ENCODE data around the gene PVALEF.

PVALEF gene

DNA sequence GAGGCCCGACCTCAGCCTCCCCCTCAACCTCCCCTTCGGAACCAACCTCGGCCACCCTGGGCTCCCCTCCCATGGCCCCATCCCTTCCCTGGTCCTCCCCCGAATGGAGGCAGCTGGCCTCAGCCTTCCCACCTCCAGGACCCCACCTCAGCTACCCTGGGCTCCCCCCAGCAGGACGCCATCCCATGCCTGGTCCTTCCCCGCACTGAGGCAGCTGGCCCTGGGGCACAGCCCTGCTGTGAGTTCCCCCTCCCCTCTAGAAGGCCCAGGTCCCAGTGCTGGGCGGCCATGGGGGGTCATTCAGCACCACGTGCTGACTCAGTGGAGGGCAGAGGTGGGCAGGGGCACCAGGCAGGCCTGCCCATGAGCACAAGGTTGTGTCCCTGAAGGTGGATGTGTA, 28.9 kb upstream of the PVALEF start:
- TF ChIP-seq, protein P1, sequence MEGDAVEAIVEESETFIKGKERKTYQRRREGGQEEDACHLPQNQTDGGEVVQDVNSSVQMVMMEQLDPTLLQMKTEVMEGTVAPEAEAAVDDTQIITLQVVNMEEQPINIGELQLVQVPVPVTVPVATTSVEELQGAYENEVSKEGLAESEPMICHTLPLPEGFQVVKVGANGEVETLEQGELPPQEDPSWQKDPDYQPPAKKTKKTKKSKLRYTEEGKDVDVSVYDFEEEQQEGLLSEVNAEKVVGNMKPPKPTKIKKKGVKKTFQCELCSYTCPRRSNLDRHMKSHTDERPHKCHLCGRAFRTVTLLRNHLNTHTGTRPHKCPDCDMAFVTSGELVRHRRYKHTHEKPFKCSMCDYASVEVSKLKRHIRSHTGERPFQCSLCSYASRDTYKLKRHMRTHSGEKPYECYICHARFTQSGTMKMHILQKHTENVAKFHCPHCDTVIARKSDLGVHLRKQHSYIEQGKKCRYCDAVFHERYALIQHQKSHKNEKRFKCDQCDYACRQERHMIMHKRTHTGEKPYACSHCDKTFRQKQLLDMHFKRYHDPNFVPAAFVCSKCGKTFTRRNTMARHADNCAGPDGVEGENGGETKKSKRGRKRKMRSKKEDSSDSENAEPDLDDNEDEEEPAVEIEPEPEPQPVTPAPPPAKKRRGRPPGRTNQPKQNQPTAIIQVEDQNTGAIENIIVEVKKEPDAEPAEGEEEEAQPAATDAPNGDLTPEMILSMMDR (IDR thresholded peaks at IDR 0.05; ENCODE audit: low read depth, low read length) = no peak
- no peak overlapping the region for H3K4me3 ChIP-seq (ENCODE audit: low read depth, low read length)

DNA sequence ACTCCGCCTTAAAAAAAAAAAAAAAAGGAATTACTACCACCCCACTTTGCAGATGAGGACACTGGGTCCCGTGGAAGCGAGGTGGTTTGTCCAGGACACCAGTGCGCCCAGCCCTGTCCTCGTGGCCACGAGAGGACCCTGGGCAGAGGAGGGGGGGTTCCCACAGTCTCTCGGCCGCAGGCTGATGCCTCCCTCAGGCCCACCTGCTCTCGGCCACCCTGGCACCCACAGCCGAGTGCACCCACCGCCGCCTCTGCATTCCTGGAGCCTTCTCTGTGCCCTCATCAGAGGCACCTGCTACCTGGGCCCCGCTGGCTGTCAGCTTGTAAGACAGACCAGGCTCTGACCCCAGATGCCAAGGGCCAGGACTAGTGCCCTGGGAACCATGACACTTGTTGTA, 28.1 kb upstream of the PVALEF start:
- no peak overlapping the region for H3K4me3 ChIP-seq (ENCODE audit: low read depth, low read length)
- TF ChIP-seq, protein P1 (IDR thresholded peaks at IDR 0.05; ENCODE audit: low read depth, low read length) = no peak

DNA sequence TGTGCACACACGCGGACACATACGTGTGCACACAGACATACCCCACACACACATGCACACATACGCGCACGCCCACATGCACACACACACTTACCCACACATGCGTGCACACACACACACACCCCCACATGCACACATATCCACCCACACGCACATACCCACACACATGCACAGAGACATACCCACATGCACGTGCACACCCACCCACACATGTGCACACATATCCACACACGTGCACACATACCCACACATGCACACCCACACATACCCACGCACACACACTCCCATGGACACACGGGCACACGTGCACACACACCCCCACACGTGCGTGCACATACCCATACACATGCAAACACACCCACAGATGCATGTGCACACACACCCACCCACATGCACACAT, 27.2 kb upstream of the PVALEF start:
- H3K4me3 ChIP-seq (ENCODE audit: low read depth, low read length) = no peak overlapping the region
- TF ChIP-seq, protein P1 (IDR thresholded peaks at IDR 0.05; ENCODE audit: low read depth, low read length) = no peak

DNA sequence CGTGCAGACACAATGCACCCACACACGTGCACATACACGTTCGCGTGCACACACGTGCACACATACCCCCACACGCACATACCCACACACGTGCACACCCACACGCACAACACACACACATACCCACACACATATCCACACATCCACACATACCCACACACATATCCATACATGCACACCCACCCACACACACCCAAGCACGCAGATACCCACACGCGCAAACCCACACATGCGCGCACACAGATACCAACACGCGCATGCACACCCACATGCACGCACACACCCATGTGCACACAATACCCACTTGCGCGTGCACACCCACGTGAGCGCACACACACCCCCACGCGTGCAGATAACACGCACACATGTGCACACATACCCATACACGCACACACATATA, 26.8 kb upstream of the PVALEF start:
- H3K4me3 ChIP-seq (ENCODE audit: low read depth, low read length) = no peak overlapping the region
- TF ChIP-seq, protein P1 (IDR thresholded peaks at IDR 0.05; ENCODE audit: low read depth, low read length) = no peak

DNA sequence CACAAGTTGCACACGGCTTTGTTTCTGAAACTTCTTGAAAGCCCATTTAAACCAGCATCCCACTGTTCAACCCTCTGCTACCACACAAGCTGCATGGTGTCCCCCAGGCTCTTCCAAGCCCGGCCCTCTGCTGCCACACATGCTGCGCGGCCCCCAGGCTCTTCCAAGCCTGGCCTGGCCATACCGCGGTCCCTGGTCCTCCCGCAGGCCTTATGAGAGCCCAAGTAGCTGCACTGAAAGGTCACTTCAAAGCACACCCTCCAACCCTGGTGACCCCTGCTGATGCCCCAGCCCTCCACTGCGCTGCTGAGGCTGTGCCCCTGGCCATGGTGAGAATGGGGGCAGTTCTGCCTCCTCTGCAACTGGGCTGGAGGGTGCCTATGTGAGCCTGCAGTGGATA, 25.9 kb upstream of the PVALEF start:
- TF ChIP-seq, protein P1 (IDR thresholded peaks at IDR 0.05; ENCODE audit: low read depth, low read length) = no peak
- no peak overlapping the region for H3K4me3 ChIP-seq (ENCODE audit: low read depth, low read length)

DNA sequence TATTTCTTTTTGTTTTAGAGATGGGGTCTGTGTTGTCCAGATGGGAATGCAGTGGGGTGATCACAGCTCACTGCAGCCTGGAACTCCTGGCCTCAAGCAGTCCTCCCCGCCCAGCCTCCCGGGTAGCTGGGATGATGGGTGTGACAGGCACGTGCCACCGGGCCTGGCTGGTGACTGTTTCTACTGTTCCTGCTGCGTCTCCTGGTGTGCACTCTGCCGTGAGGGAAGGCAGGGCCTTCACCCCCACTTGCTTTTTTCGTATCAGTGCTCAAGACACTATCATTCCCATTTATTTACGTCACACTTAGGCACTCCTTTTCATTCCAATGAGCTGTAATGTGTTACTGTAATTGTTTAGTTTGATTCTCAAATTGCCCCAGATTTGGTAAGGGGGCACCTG, 25.3 kb upstream of the PVALEF start:
- TF ChIP-seq, protein P1 (IDR thresholded peaks at IDR 0.05; ENCODE audit: low read depth, low read length) = no peak
- no peak overlapping the region for H3K4me3 ChIP-seq (ENCODE audit: low read depth, low read length)

DNA sequence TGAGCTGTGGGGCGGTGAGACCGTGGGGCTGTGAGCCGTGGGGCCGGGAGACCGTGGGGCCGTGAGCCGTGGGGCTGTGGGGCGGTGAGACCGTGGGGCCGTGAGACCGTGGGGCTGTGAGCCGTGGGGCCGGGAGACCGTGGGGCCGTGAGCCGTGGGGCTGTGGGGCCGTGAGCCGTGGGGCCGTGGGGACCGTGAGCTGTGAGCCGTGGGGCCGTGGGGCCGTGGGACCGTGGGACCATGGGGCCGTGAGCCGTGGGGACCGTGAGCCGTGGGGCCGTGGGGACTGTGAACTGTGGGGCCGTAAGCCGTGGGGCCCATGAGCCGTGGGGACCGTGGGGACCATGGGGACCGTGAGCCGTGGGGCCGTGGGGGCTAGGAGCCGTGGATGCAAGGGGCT, 24.6 kb upstream of the PVALEF start:
- H3K4me3 ChIP-seq (ENCODE audit: low read depth, low read length) = no peak overlapping the region
- TF ChIP-seq, protein P1 (IDR thresholded peaks at IDR 0.05; ENCODE audit: low read depth, low read length) = no peak

Data from WI38 (cell line).